Endothelial cell of umbilical vein (primary cell): ENCODE data around the gene GABBR2. TPM values are rescaled to one million over a fixed set of nuclear protein-coding genes. Genes with fewer than 3 reads are reported as not detected.

Source experiments
- BruUV-seq: library from RNA; stranded (reverse); fragments of 400-500 nt; replicated peaks from 2 replicates; lab custom pipeline; 2021; lab: Mats Ljungman, UMichigan
- CTCF ChIA-PET: fragments of 300-600, 350-600 bp; sonication (Branson Sonifier 250); formaldehyde crosslinking; loops from one replicate; lab custom pipeline; 2021; ENCODE audit warnings: antibody characterized with exemption, inconsistent platforms; lab: Charles Lee
- POLR2A ChIA-PET: fragments of 300-600, 350-600 bp; sonication (Branson Sonifier 250); formaldehyde crosslinking; loops from one replicate; lab custom pipeline; 2021; ENCODE audit warnings: antibody characterized with exemption, inconsistent platforms; lab: Charles Lee
- DNase-seq: peaks from one replicate; pipeline ENCODE4 v3.0.0-alpha.2; 2011; ENCODE audit warnings: low read depth, low spot score
- FAIRE-seq: peaks from 2 replicates; lab custom pipeline; 2011; peaks lifted over from hg19 to GRCh38; lab: Jason Lieb, UNC
- H2AFZ ChIP-seq: 2 replicates; pipeline ENCODE4 v1.6.0; 2012; ENCODE audit warnings: low read depth, low read length, control low read depth, inconsistent platforms
- H3K27ac ChIP-seq: 2 replicates; pipeline ENCODE4 v1.5.1; 2011; ENCODE audit warnings: low read depth, mild to moderate bottlenecking, control low read depth, low read length, moderate library complexity; ENCODE audit not compliant: insufficient read depth
- H3K27me3 ChIP-seq, 2 experiments: 2 replicates each; pipeline versions ENCODE4 v1.6.0 to v1.6.1; 2011; ENCODE audit warnings: low read length in 2 of 2, mixed read lengths in 1 of 2; ENCODE audit not compliant: control insufficient read depth in 2 of 2, insufficient read depth in 2 of 2
- H3K36me3 ChIP-seq, 2 experiments: 2 replicates in 1 of 2; 3 replicates in 1 of 2; pipeline ENCODE4 v1.5.1; 2011; ENCODE audit warnings: low read length in 2 of 2, mild to moderate bottlenecking in 1 of 2, moderate library complexity in 1 of 2; ENCODE audit not compliant: control insufficient read depth in 2 of 2, insufficient read depth in 2 of 2; ENCODE audit errors: extremely low read depth in 1 of 2
- H3K4me1 ChIP-seq: 3 replicates; pipeline ENCODE4 v1.5.1; 2011; ENCODE audit warnings: mild to moderate bottlenecking, low read length; ENCODE audit not compliant: control insufficient read depth, insufficient read depth; ENCODE audit errors: extremely low read depth
- H3K4me2 ChIP-seq: 2 replicates; pipeline ENCODE4 v1.6.1; 2011; ENCODE audit warnings: low read length, control low read depth, mixed read lengths; ENCODE audit not compliant: insufficient read depth
- H3K4me3 ChIP-seq, 3 experiments: fragments of 200-600 bp in 1 of 3; sonication (generic), shearing (Covaris generic) in 1 of 3; replicated peaks in 1 of 3; 2 replicates each; pipeline ENCODE4 v1.5.1; 2011 to 2016; ENCODE audit warnings: control low read depth in 3 of 3, low read length in 3 of 3, mild to moderate bottlenecking in 2 of 3, inconsistent platforms in 1 of 3, low read depth in 1 of 3, moderate library complexity in 1 of 3; ENCODE audit not compliant: insufficient read depth in 1 of 3
- H3K79me2 ChIP-seq: 2 replicates; pipeline ENCODE4 v1.6.0; 2012; ENCODE audit warnings: low read length, inconsistent platforms; ENCODE audit not compliant: control insufficient read depth, insufficient read depth
- H3K9ac ChIP-seq: replicated peaks from 2 replicates; pipeline ENCODE3; 2011; ENCODE audit warnings: low read length, control low read depth; ENCODE audit not compliant: insufficient read depth; ENCODE audit errors: extremely low read depth
- H3K9me1 ChIP-seq: replicated peaks from 3 replicates; pipeline ENCODE4 v1.6.0; 2011; ENCODE audit warnings: mild to moderate bottlenecking, low read length; ENCODE audit not compliant: control insufficient read depth, insufficient read depth; ENCODE audit errors: extremely low read depth
- H3K9me3 ChIP-seq: replicated peaks from 2 replicates; pipeline ENCODE4 v1.5.1; 2012; ENCODE audit warnings: low read length, inconsistent platforms; ENCODE audit not compliant: control insufficient read depth, insufficient read depth
- H4K20me1 ChIP-seq: replicated peaks from 2 replicates; pipeline ENCODE3; 2011; ENCODE audit warnings: mild to moderate bottlenecking, low read length; ENCODE audit not compliant: control insufficient read depth, insufficient read depth; ENCODE audit errors: extremely low read depth
- EZH2 ChIP-seq: IDR thresholded peaks from 2 replicates; pipeline ENCODE4 v1.6.1; 2012; ENCODE audit warnings: borderline replicate concordance, low read depth, mild to moderate bottlenecking, moderate library complexity, low read length, inconsistent platforms; ENCODE audit not compliant: severe bottlenecking
- FOS ChIP-seq: IDR thresholded peaks from 2 replicates; pipeline ENCODE4 v1.6.1; 2011; ENCODE audit warnings: mild to moderate bottlenecking, low read length, moderate library complexity, borderline replicate concordance; ENCODE audit not compliant: insufficient read depth
- GATA2 ChIP-seq: IDR thresholded peaks from 2 replicates; pipeline ENCODE4 v1.7.0; 2011; ENCODE audit warnings: low read depth, mild to moderate bottlenecking, moderate library complexity, mixed read lengths, low read length; ENCODE audit not compliant: insufficient read length, insufficient read depth
- JUN ChIP-seq: IDR thresholded peaks from 2 replicates; pipeline ENCODE4 v1.6.1; 2011; ENCODE audit warnings: borderline replicate concordance, low read depth; ENCODE audit not compliant: insufficient read length, insufficient read depth
- MYC ChIP-seq: IDR thresholded peaks from one replicate; pipeline ENCODE4 v1.6.1; 2011; ENCODE audit warnings: mild to moderate bottlenecking, low read depth, low read length
- POLR2A ChIP-seq: IDR thresholded peaks from 2 replicates; pipeline ENCODE4 v1.6.1; 2012; ENCODE audit warnings: low read depth, mild to moderate bottlenecking, control low read depth, low read length
- POLR2AphosphoS5 ChIP-seq: IDR thresholded peaks from 2 replicates; pipeline ENCODE4 v1.6.1; 2012; ENCODE audit warnings: low read depth, mild to moderate bottlenecking, control low read depth, low read length, moderate library complexity; ENCODE audit not compliant: insufficient read depth
- dilution Hi-C: fragments of 300-500 bp; cut with MboI; formaldehyde crosslinking; loops from one replicate; pipeline ENCODE4 v1.15.0; 2019; ENCODE audit warnings: low sequenced_read_pairs; ENCODE audit not compliant: extremely low pct_ligation_motif_present
- intact Hi-C: fragments of 100-400 bp; cut with micrococcal nuclease; formaldehyde crosslinking; loops from one replicate; pipeline ENCODE4 v1.10.0; 2022
- polyA plus RNA-seq, 4 experiments: library from polyadenylated mRNA; depleted of rRNA in 3 of 4; stranded (reverse) in 3 of 4; unstranded in 1 of 4; fragments of >200 nt; gene quantifications; 2 replicates each; pipeline versions ENCODE4 v1.2.1 to v1.2.3, GENCODE V29; 2011 to 2012; ENCODE audit warnings: missing spikeins in 1 of 4
- total RNA-seq: library from RNA; stranded (reverse); gene quantifications from 2 replicates; pipeline ENCODE4 v1.2.3, GENCODE V29; 2021
- TF ChIP-seq, protein P1 (sequence below), 2 donors: IDR thresholded peaks; 1 replicate in 1 of 2; 2 replicates in 1 of 2; pipeline ENCODE4 v1.5.1; 2011; ENCODE audit warnings: low read length in 2 of 2, mild to moderate bottlenecking in 2 of 2, moderate library complexity in 2 of 2, control low read depth in 1 of 2, inconsistent platforms in 1 of 2, low read depth in 1 of 2; ENCODE audit not compliant: insufficient read depth in 1 of 2; ENCODE audit errors: extremely low read depth in 1 of 2
- TF ChIP-seq, protein P2 (sequence below): IDR thresholded peaks from 2 replicates; pipeline ENCODE4 v1.6.1; 2011; ENCODE audit not compliant: insufficient read depth, insufficient read length

GABBR2 gene
- total and polyA plus RNA-seq, 2 donors (not counting 3 experiments of a cell fraction or from before 2014, with no cell fraction given): 1.1 to 9.2 TPM

- dilution Hi-C loops (no loop called here), intact Hi-C loops (no loop called here)
- FAIRE-seq (no peak), DNase-seq (no peak)
- Histone ChIP-seq H3K9me3 (no peaks in the 10 kb centered on the region), H4K20me1 (no peaks in the 10 kb centered on the region), H3K36me3 (no peaks in the 10 kb centered on the region), H3K9ac (no peak overlapping the region), H3K4me2 (no peak overlapping the region), H3K9me1 (no peaks in the 10 kb centered on the region), H3K27ac (no peak overlapping the region), H3K4me3 (no peak overlapping the region), H3K4me1 (peaks cover 4% of the 10 kb centered on the region), H3K79me2 (peaks cover 2% of the 10 kb centered on the region), H2AFZ (no peak overlapping the region), H3K27me3 (no peaks in the 10 kb centered on the region)
- no peak for TF ChIP-seq POLR2AphosphoS5
- no peak for TF ChIP-seq FOS
- no peak for TF ChIP-seq EZH2
- no peak for TF ChIP-seq JUN
- TF ChIP-seq, protein P1, sequence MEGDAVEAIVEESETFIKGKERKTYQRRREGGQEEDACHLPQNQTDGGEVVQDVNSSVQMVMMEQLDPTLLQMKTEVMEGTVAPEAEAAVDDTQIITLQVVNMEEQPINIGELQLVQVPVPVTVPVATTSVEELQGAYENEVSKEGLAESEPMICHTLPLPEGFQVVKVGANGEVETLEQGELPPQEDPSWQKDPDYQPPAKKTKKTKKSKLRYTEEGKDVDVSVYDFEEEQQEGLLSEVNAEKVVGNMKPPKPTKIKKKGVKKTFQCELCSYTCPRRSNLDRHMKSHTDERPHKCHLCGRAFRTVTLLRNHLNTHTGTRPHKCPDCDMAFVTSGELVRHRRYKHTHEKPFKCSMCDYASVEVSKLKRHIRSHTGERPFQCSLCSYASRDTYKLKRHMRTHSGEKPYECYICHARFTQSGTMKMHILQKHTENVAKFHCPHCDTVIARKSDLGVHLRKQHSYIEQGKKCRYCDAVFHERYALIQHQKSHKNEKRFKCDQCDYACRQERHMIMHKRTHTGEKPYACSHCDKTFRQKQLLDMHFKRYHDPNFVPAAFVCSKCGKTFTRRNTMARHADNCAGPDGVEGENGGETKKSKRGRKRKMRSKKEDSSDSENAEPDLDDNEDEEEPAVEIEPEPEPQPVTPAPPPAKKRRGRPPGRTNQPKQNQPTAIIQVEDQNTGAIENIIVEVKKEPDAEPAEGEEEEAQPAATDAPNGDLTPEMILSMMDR (IDR thresholded peaks at IDR 0.05; ENCODE audit: extremely low read depth in 1 of 2, insufficient read depth in 1 of 2, low read depth in 1 of 2, low read length in 2 of 2): no peak
- TF ChIP-seq, protein P2, sequence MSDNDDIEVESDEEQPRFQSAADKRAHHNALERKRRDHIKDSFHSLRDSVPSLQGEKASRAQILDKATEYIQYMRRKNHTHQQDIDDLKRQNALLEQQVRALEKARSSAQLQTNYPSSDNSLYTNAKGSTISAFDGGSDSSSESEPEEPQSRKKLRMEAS: no peak
- no peak for TF ChIP-seq GATA2
- no peak for TF ChIP-seq POLR2A
- no peak for TF ChIP-seq MYC
- POLR2A ChIA-PET: no interaction called here
- no TSS peak for BruUV-seq
- CTCF ChIA-PET: no interaction called here
Observed at GRCh38 chr9:98657897-98658296, 50.8 kb downstream of the GABBR2 start.
